Measurements from ENCODE around the gene EEF2.

Gene EEF2

GRCh38 chr19:3984908-3985642, at the start of gene EEF2:
TSS of gene EEF2 (minus strand) at chr19:3985463. CDS start at chr19:3985380, 83 bp downstream.
- DNase-seq (ENCODE audit: low read depth) = peak; percentile 79

- DNase-seq (ENCODE audit: low read depth) = no peak
These were observed 49.1 kb upstream of the EEF2 start for GRCh38 chr19:4034048-4035017.

- DNase-seq (ENCODE audit: low read depth) = no peak
These were observed 48.0 kb upstream of the EEF2 start for GRCh38 chr19:4033028-4033956.

GRCh38 chr19:4032436-4032835, 47.2 kb upstream of the EEF2 start:
- DNase-seq (ENCODE audit: low read depth) = no peak

- DNase-seq (ENCODE audit: low read depth) = no peak
These were observed 46.2 kb upstream of the EEF2 start for GRCh38 chr19:4031420-4031819.

GRCh38 chr19:4030981-4031380, 45.7 kb upstream of the EEF2 start:
- DNase-seq (ENCODE audit: low read depth) = no peak

GRCh38 chr19:4030552-4030951, 45.3 kb upstream of the EEF2 start:
- no peak for DNase-seq (ENCODE audit: low read depth)

GRCh38 chr19:4029247-4029614, 44.0 kb upstream of the EEF2 start:
- no peak for DNase-seq (ENCODE audit: low read depth)

- no peak for DNase-seq (ENCODE audit: low read depth)
These were observed 43.3 kb upstream of the EEF2 start for GRCh38 chr19:4028334-4029246.

GRCh38 chr19:4027146-4027545, 41.9 kb upstream of the EEF2 start:
- DNase-seq (ENCODE audit: low read depth) = no peak

- no peak for DNase-seq (ENCODE audit: low read depth)
These were observed 40.1 kb upstream of the EEF2 start for GRCh38 chr19:4025317-4025716.

- DNase-seq (ENCODE audit: low read depth) = no peak
These were observed 38.5 kb upstream of the EEF2 start for GRCh38 chr19:4023600-4024398.

- no peak for DNase-seq (ENCODE audit: low read depth)
These were observed 34.3 kb upstream of the EEF2 start for GRCh38 chr19:4019578-4019977.

- DNase-seq (ENCODE audit: low read depth) = no peak
These were observed 33.7 kb upstream of the EEF2 start for GRCh38 chr19:4018775-4019504.

GRCh38 chr19:4018140-4018613, 32.9 kb upstream of the EEF2 start:
- DNase-seq (ENCODE audit: low read depth) = no peak

GRCh38 chr19:4016903-4017638, 31.8 kb upstream of the EEF2 start:
- DNase-seq (ENCODE audit: low read depth) = no peak

- no peak for DNase-seq (ENCODE audit: low read depth)
These were observed 31.2 kb upstream of the EEF2 start for GRCh38 chr19:4016486-4016885.

GRCh38 chr19:4015705-4016402, 30.6 kb upstream of the EEF2 start:
- DNase-seq (ENCODE audit: low read depth) = no peak
